GM12878 (cell line): ENCODE measurements around the gene AQP2. TPM values are rescaled to one million over a fixed set of nuclear protein-coding genes. Genes with fewer than 3 reads are reported as not detected.

Source experiments
- ATAC-seq: fragments of 200-7000 bp; cut with Tn5 transposase; 3 replicates; pipeline ENCODE4 v1.9.1; 2020; ENCODE audit warnings: mild to moderate bottlenecking, moderate library complexity
- BruUV-seq: library from RNA; stranded (reverse); fragments of 400-500 nt; replicated peaks from 2 replicates; lab custom pipeline; 2021; lab: Mats Ljungman, UMichigan
- CTCF ChIA-PET: fragments of 300-600 bp; sonication (Branson Sonifier 250); formaldehyde crosslinking; extraction: SDS; loops from one replicate; lab custom pipeline; 2021; ENCODE audit warnings: inconsistent platforms; lab: Yijun Ruan, JAX
- POLR2A ChIA-PET: fragments of 350-600 bp; formaldehyde crosslinking; extraction: SDS; loops from one replicate; lab custom pipeline; 2021; ENCODE audit warnings: inconsistent platforms; lab: Charles Lee
- RAD21 ChIA-PET: fragments of 300-600 bp; sonication (Branson Sonifier 250); formaldehyde crosslinking; loops from one replicate; lab custom pipeline; 2023; ENCODE audit warnings: antibody characterized with exemption; ENCODE audit not compliant: unreplicated experiment; lab: Charles Lee
- SMC1A ChIA-PET: fragments of 300-600 bp; sonication (Branson Sonifier 250); formaldehyde crosslinking; loops from one replicate; lab custom pipeline; 2023; ENCODE audit not compliant: unreplicated experiment, uncharacterized antibody; lab: Charles Lee
- DNase-seq: peaks from one replicate; pipeline ENCODE4 v3.0.0-alpha.2; 2011; ENCODE audit warnings: low read depth, low spot score
- FAIRE-seq: peaks from 3 replicates; lab custom pipeline; 2011; peaks lifted over from hg19 to GRCh38; lab: Jason Lieb, UNC
- H2AFZ ChIP-seq: 2 replicates; pipeline ENCODE4 v1.6.0; 2011; ENCODE audit warnings: low read depth, low read length, control low read depth; ENCODE audit not compliant: control insufficient read depth
- H3K27ac ChIP-seq: 2 replicates; pipeline ENCODE4 v1.5.1; 2011; ENCODE audit warnings: control low read depth; ENCODE audit not compliant: control insufficient read depth, insufficient read depth
- H3K27me3 ChIP-seq, 2 experiments: replicated peaks in 1 of 2; 2 replicates each; pipeline versions ENCODE4 v1.6.0 to v1.6.1; 2011; ENCODE audit warnings: low read length in 1 of 2; ENCODE audit not compliant: control insufficient read depth in 2 of 2, insufficient read depth in 2 of 2
- H3K36me3 ChIP-seq, 2 experiments: 2 replicates each; pipeline ENCODE4 v1.5.1; 2011; ENCODE audit warnings: low read length in 1 of 2; ENCODE audit not compliant: control insufficient read depth in 2 of 2, insufficient read depth in 2 of 2
- H3K4me1 ChIP-seq: 2 replicates; pipeline ENCODE4 v1.6.1; 2011; ENCODE audit warnings: mild to moderate bottlenecking, low read length, moderate library complexity, mixed read lengths; ENCODE audit not compliant: control insufficient read depth, insufficient read depth
- H3K4me2 ChIP-seq: 2 replicates; pipeline ENCODE4 v1.6.0; 2011; ENCODE audit warnings: control low read depth; ENCODE audit not compliant: control insufficient read depth, insufficient read depth
- H3K4me3 ChIP-seq: fragments of 200-600 bp; sonication (generic); 2 replicates; pipeline ENCODE4 v1.5.1; 2016
- H3K79me2 ChIP-seq: 2 replicates; pipeline ENCODE4 v1.6.0; 2011; ENCODE audit warnings: low read length; ENCODE audit not compliant: control insufficient read depth, insufficient read depth
- H3K9ac ChIP-seq: 2 replicates; pipeline ENCODE4 v1.8.0; 2011; ENCODE audit warnings: low read length, control low read depth, mixed read lengths; ENCODE audit not compliant: control insufficient read depth, insufficient read depth
- H3K9me3 ChIP-seq: replicated peaks from 3 replicates; pipeline ENCODE4 v1.5.1; 2011; ENCODE audit warnings: mild to moderate bottlenecking, low read length; ENCODE audit not compliant: control insufficient read depth, insufficient read depth
- H4K20me1 ChIP-seq: 2 replicates; pipeline ENCODE4 v1.6.0; 2011; ENCODE audit not compliant: control insufficient read depth, insufficient read depth
- NFYB ChIP-seq: IDR thresholded peaks from 2 replicates; pipeline ENCODE4 v1.6.1; 2011; ENCODE audit warnings: low read depth, mild to moderate bottlenecking, low read length, improper control_type of control experiment, moderate library complexity; ENCODE audit not compliant: insufficient read depth
- NR2C1 ChIP-seq: fragments of 450-650 bp; IDR thresholded peaks from 2 replicates; pipeline ENCODE4 v1.6.1; 2017; ENCODE audit warnings: antibody characterized with exemption, mild to moderate bottlenecking, moderate library complexity
- PML ChIP-seq: IDR thresholded peaks from 2 replicates; pipeline ENCODE4 v1.6.1; 2012; ENCODE audit warnings: low read length, inconsistent platforms
- RFX5 ChIP-seq: IDR thresholded peaks from 2 replicates; pipeline ENCODE4 v1.6.1; 2011; ENCODE audit warnings: low read depth, low read length, improper control_type of control experiment
- ZNF207 ChIP-seq: fragments of 450-650 bp; IDR thresholded peaks from 2 replicates; pipeline ENCODE4 v1.6.1; 2014; ENCODE audit warnings: antibody characterized with exemption, mild to moderate bottlenecking, borderline replicate concordance
- WGBS: methylation state at CpG from one replicate; pipeline ENCODE4 v1.1.6; 2016; ENCODE audit warnings: low lambda C conversion rate; ENCODE audit not compliant: insufficient replicate concordance, insufficient coverage; ENCODE audit errors: missing lambda C conversion rate; 5-methylcytosine and 5-hydroxymethylcytosine counted together
- in situ Hi-C: fragments of 300-500 bp; cut with MboI; formaldehyde crosslinking; loops from 9 replicates; pipeline ENCODE4 v1.14.3; 2018; ENCODE audit warnings: mixed read lengths
- intact Hi-C: fragments of 100-400 bp; cut with micrococcal nuclease; formaldehyde crosslinking; loops from one replicate; pipeline ENCODE4 v1.14.2; 2022; ENCODE audit not compliant: unreplicated experiment
- polyA plus RNA-seq, 11 experiments: library from polyadenylated mRNA; depleted of rRNA in 4 of 11; unstranded in 6 of 11; stranded (reverse) in 5 of 11; fragments of >200 nt; fragmentation: Nextera tagmentation in 4 of 11; fragmentation: Illumina TruSeq in 1 of 11; extraction: Ambion mirVana in 4 of 11; extraction: Trizol in 1 of 11; gene quantifications; 1 replicate in 1 of 11; 2 replicates in 10 of 11; pipeline versions ENCODE4 v1.2.1 to v1.2.3, GENCODE V29; 2011 to 2016; ENCODE audit warnings: inconsistent platforms in 2 of 11, missing spikeins in 2 of 11, low read depth in 1 of 11
- total RNA-seq, 4 experiments: library from RNA; depleted of rRNA in 3 of 4; stranded (reverse); fragments of >200 nt in 3 of 4; fragmentation: Illumina TruSeq in 1 of 4; extraction: Trizol in 1 of 4; gene quantifications; 2 replicates each; pipeline versions ENCODE4 v1.2.1 to v1.2.3, GENCODE V29; 2013 to 2021
- TF ChIP-seq, protein P1 (sequence below), 3 experiments: IDR thresholded peaks in 2 of 3; conservative IDR thresholded peaks in 1 of 3; 2 replicates each; pipeline ENCODE4 v1.5.1; 2011; ENCODE audit warnings: low read depth in 3 of 3, low read length in 3 of 3, mild to moderate bottlenecking in 3 of 3, control low read depth in 2 of 3, moderate library complexity in 2 of 3, inconsistent platforms in 1 of 3, mixed read lengths in 1 of 3; ENCODE audit not compliant: control insufficient read depth in 2 of 3, insufficient read depth in 1 of 3; ENCODE audit errors: extremely low read depth in 1 of 3
- TF ChIP-seq, protein P2 (sequence below): fragments of 450-650 bp; IDR thresholded peaks from 2 replicates; pipeline ENCODE4 v1.6.1; 2017; ENCODE audit warnings: mild to moderate bottlenecking
- TF ChIP-seq, protein P3 (sequence below): fragments of 450-650 bp; IDR thresholded peaks from 2 replicates; pipeline ENCODE4 v1.6.1; 2017; ENCODE audit warnings: mild to moderate bottlenecking, moderate library complexity
- TF ChIP-seq, protein P4 (sequence below): IDR thresholded peaks from 2 replicates; pipeline ENCODE4 v1.6.1; 2012; ENCODE audit warnings: low read depth, low read length, improper control_type of control experiment
- TF ChIP-seq, protein P5 (sequence below): fragments of 450-650 bp; IDR thresholded peaks from 2 replicates; pipeline ENCODE4 v1.6.1; 2018; ENCODE audit warnings: borderline replicate concordance, mild to moderate bottlenecking; ENCODE audit not compliant: partially characterized antibody

The AQP2 gene
- total and polyA plus RNA-seq, 10 of the 15 experiments (the other 5 are each of a cell fraction or from before 2014, with no cell fraction given): not detected

DNA sequence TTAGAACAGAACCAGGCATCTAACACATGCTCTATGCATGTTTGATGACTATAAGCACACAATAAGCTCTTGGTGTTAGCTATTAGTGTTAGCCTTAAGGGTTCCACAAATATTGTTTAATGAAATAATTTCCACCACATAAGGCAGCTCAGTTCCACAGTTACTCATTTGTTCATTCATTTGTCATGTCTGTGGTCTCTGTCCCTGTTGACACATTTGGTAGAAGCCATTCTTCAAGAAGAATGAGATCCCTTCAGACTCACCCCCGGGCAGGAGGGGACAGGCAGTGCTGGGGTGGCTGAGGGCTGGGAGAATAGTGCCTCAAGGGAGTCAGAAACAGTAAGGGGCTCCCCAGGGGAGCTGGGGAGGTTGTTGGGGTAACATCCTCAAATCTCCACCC, 43.2 kb upstream of the AQP2 start (continued):
- TF ChIP-seq, protein P1, sequence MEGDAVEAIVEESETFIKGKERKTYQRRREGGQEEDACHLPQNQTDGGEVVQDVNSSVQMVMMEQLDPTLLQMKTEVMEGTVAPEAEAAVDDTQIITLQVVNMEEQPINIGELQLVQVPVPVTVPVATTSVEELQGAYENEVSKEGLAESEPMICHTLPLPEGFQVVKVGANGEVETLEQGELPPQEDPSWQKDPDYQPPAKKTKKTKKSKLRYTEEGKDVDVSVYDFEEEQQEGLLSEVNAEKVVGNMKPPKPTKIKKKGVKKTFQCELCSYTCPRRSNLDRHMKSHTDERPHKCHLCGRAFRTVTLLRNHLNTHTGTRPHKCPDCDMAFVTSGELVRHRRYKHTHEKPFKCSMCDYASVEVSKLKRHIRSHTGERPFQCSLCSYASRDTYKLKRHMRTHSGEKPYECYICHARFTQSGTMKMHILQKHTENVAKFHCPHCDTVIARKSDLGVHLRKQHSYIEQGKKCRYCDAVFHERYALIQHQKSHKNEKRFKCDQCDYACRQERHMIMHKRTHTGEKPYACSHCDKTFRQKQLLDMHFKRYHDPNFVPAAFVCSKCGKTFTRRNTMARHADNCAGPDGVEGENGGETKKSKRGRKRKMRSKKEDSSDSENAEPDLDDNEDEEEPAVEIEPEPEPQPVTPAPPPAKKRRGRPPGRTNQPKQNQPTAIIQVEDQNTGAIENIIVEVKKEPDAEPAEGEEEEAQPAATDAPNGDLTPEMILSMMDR (IDR thresholded peaks at IDR 0.05 in 2 of 3, conservative IDR thresholded peaks at IDR 0.05 in 1 of 3; ENCODE audit: control insufficient read depth in 2 of 3, extremely low read depth in 1 of 3, insufficient read depth in 1 of 3, low read depth in 3 of 3, low read length in 3 of 3): no peak
- TF ChIP-seq PML (no peak), ZNF207 (no peak), RFX5 (no peak)
- TF ChIP-seq, protein P2, sequence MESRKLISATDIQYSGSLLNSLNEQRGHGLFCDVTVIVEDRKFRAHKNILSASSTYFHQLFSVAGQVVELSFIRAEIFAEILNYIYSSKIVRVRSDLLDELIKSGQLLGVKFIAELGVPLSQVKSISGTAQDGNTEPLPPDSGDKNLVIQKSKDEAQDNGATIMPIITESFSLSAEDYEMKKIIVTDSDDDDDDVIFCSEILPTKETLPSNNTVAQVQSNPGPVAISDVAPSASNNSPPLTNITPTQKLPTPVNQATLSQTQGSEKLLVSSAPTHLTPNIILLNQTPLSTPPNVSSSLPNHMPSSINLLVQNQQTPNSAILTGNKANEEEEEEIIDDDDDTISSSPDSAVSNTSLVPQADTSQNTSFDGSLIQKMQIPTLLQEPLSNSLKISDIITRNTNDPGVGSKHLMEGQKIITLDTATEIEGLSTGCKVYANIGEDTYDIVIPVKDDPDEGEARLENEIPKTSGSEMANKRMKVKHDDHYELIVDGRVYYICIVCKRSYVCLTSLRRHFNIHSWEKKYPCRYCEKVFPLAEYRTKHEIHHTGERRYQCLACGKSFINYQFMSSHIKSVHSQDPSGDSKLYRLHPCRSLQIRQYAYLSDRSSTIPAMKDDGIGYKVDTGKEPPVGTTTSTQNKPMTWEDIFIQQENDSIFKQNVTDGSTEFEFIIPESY: no peak

DNA sequence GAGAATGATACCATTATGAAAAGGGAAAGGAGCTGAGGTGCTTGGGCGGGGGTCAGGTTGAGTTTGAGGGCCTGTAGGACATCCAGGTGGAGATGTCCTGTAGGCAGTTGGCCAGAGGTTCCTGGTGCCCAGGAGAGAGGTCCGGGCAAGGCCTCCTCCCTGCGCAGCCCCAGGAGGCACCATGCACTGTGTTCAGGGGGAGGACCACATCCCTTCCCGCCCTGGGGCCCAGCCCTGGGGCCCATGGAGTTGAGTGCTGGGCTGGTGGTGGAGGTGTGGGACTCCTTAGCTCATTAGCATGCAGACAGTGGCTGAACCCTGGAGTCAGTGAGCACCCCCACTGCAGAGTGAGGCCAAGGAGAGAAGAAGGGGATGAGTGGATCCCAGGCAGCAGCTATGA, 41.2 kb upstream of the AQP2 start:
- Histone ChIP-seq H3K4me2 (no peak overlapping the region), H3K27me3 (peaks cover 4% of the 10 kb centered on the region in 2 experiments; a peak in 3 of 4 replicates), H3K9me3 (no peaks in the 10 kb centered on the region), H3K9ac (no peak overlapping the region), H2AFZ (no peak overlapping the region), H3K4me1 (no peaks in the 10 kb centered on the region), H3K4me3 (no peak overlapping the region), H3K27ac (no peak overlapping the region), H3K36me3 (no peaks in the 10 kb centered on the region), H3K79me2 (no peaks in the 10 kb centered on the region), H4K20me1 (no peaks in the 10 kb centered on the region)
- ChIA-PET SMC1A (no interaction called here), POLR2A (no interaction called here), CTCF (interaction anchor here (0.6 kb wide), 2 partner anchors 37 to 670 kb away, joined by 3 read pairs; no protein-coding TSS in a partner anchor), RAD21 (no interaction called here)
- intact Hi-C loops (no loop called here), in situ Hi-C loops (no loop called here)
- no TSS peak for BruUV-seq
- no peak for FAIRE-seq
- 24% methylated on average over 4 of the region's 4 CpGs for WGBS
- DNase-seq: no peak
- ATAC-seq: no peak
- TF ChIP-seq, protein P3, sequence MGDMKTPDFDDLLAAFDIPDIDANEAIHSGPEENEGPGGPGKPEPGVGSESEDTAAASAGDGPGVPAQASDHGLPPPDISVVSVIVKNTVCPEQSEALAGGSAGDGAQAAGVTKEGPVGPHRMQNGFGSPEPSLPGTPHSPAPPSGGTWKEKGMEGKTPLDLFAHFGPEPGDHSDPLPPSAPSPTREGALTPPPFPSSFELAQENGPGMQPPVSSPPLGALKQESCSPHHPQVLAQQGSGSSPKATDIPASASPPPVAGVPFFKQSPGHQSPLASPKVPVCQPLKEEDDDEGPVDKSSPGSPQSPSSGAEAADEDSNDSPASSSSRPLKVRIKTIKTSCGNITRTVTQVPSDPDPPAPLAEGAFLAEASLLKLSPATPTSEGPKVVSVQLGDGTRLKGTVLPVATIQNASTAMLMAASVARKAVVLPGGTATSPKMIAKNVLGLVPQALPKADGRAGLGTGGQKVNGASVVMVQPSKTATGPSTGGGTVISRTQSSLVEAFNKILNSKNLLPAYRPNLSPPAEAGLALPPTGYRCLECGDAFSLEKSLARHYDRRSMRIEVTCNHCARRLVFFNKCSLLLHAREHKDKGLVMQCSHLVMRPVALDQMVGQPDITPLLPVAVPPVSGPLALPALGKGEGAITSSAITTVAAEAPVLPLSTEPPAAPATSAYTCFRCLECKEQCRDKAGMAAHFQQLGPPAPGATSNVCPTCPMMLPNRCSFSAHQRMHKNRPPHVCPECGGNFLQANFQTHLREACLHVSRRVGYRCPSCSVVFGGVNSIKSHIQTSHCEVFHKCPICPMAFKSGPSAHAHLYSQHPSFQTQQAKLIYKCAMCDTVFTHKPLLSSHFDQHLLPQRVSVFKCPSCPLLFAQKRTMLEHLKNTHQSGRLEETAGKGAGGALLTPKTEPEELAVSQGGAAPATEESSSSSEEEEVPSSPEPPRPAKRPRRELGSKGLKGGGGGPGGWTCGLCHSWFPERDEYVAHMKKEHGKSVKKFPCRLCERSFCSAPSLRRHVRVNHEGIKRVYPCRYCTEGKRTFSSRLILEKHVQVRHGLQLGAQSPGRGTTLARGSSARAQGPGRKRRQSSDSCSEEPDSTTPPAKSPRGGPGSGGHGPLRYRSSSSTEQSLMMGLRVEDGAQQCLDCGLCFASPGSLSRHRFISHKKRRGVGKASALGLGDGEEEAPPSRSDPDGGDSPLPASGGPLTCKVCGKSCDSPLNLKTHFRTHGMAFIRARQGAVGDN: no peak
- TF ChIP-seq, protein P4, sequence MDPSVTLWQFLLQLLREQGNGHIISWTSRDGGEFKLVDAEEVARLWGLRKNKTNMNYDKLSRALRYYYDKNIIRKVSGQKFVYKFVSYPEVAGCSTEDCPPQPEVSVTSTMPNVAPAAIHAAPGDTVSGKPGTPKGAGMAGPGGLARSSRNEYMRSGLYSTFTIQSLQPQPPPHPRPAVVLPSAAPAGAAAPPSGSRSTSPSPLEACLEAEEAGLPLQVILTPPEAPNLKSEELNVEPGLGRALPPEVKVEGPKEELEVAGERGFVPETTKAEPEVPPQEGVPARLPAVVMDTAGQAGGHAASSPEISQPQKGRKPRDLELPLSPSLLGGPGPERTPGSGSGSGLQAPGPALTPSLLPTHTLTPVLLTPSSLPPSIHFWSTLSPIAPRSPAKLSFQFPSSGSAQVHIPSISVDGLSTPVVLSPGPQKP: no peak
- TF ChIP-seq NFYB (no peak), NR2C1 (no peak)
- TF ChIP-seq, protein P5, sequence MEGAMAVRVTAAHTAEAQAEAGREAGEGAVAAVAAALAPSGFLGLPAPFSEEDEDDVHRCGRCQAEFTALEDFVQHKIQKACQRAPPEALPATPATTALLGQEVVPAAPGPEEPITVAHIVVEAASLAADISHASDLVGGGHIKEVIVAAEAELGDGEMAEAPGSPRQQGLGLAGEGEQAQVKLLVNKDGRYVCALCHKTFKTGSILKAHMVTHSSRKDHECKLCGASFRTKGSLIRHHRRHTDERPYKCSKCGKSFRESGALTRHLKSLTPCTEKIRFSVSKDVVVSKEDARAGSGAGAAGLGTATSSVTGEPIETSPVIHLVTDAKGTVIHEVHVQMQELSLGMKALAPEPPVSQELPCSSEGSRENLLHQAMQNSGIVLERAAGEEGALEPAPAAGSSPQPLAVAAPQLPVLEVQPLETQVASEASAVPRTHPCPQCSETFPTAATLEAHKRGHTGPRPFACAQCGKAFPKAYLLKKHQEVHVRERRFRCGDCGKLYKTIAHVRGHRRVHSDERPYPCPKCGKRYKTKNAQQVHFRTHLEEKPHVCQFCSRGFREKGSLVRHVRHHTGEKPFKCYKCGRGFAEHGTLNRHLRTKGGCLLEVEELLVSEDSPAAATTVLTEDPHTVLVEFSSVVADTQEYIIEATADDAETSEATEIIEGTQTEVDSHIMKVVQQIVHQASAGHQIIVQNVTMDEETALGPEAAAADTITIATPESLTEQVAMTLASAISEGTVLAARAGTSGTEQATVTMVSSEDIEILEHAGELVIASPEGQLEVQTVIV: no peak
